HG02885 (cell line): ENCODE results near the gene CDH23.
"Not testable (repeated sequence)": the region's sequence is repeated elsewhere in the genome, so short reads cannot be mapped to it uniquely, and the experiment has no call there.

Experiments
- ATAC-seq: cut with Tn5 transposase; IDR thresholded peaks from one replicate; pipeline ENCODE4 v1.9.1; 2021; ENCODE audit warnings: mild to moderate bottlenecking; ENCODE audit not compliant: unreplicated experiment, poor library complexity

Gene CDH23

GRCh38 chr10:71396711-71397295 lies at the start of gene CDH23:
Gene CDH23, plus strand, starts transcription at chr10:71396920. Its CDS starts 42,912 bp downstream, at chr10:71439832.
- ATAC-seq: no peak

GRCh38 chr10:71347587-71348395 lies 48.9 kb upstream of the CDH23 start:
- no peak for ATAC-seq

GRCh38 chr10:71348850-71349249 lies 47.9 kb upstream of the CDH23 start:
- no peak for ATAC-seq

GRCh38 chr10:71349406-71349805 lies 47.3 kb upstream of the CDH23 start:
- ATAC-seq: no peak

- ATAC-seq: no peak
Observed at GRCh38 chr10:71351087-71351486, 45.6 kb upstream of the CDH23 start.

GRCh38 chr10:71351628-71352319 lies 44.9 kb upstream of the CDH23 start:
- no peak for ATAC-seq

- no peak for ATAC-seq
Observed at GRCh38 chr10:71353639-71354038, 43.1 kb upstream of the CDH23 start.

- no peak for ATAC-seq
Observed at GRCh38 chr10:71354776-71355175, 41.9 kb upstream of the CDH23 start.

GRCh38 chr10:71355886-71356285 lies 40.8 kb upstream of the CDH23 start:
- ATAC-seq: no peak

GRCh38 chr10:71357792-71358265 lies 38.9 kb upstream of the CDH23 start:
- ATAC-seq: no peak

GRCh38 chr10:71358277-71358676 lies 38.4 kb upstream of the CDH23 start:
- no peak for ATAC-seq

GRCh38 chr10:71358906-71359305 lies 37.8 kb upstream of the CDH23 start:
- ATAC-seq: not testable (repeated sequence)

- ATAC-seq: peak; percentile 72
Observed at GRCh38 chr10:71359364-71360046, 37.2 kb upstream of the CDH23 start.

GRCh38 chr10:71360735-71361134 lies 36.0 kb upstream of the CDH23 start:
- ATAC-seq: no peak

- ATAC-seq: no peak
Observed at GRCh38 chr10:71361581-71361980, 35.1 kb upstream of the CDH23 start.

GRCh38 chr10:71362141-71362540 lies 34.6 kb upstream of the CDH23 start:
- ATAC-seq: no peak

- no peak for ATAC-seq
Observed at GRCh38 chr10:71363936-71364335, 32.8 kb upstream of the CDH23 start.

GRCh38 chr10:71365366-71365765 lies 31.4 kb upstream of the CDH23 start:
- no peak for ATAC-seq

- no peak for ATAC-seq
Observed at GRCh38 chr10:71366690-71367089, 30.0 kb upstream of the CDH23 start.

GRCh38 chr10:71367271-71367670 lies 29.4 kb upstream of the CDH23 start:
- no peak for ATAC-seq

GRCh38 chr10:71368176-71368575 lies 28.5 kb upstream of the CDH23 start:
- no peak for ATAC-seq
